GM23248 (cell line): ENCODE results near the gene EGR4.

Source experiments
- EZH2 ChIP-seq: fragments of 200-600 bp; sonication (generic); IDR thresholded peaks from 2 replicates; pipeline ENCODE4 v1.6.1; 2018; ENCODE audit warnings: antibody characterized with exemption, mild to moderate bottlenecking; ENCODE audit not compliant: insufficient read depth, poor library complexity, severe bottlenecking
- EZH2phosphoT487 ChIP-seq: fragments of 200-600 bp; sonication (generic); IDR thresholded peaks from 2 replicates; pipeline ENCODE4 v1.6.1; 2018; ENCODE audit warnings: antibody characterized with exemption, moderate library complexity, mild to moderate bottlenecking, low read depth; ENCODE audit not compliant: insufficient read depth

- TF ChIP-seq EZH2 (no peak), EZH2phosphoT487 (no peak)
Observed at GRCh38 chr2:73295751-73296400, 2.5 kb upstream of the EGR4 start.
